ENCODE results near the gene WDR46.

DNA sequence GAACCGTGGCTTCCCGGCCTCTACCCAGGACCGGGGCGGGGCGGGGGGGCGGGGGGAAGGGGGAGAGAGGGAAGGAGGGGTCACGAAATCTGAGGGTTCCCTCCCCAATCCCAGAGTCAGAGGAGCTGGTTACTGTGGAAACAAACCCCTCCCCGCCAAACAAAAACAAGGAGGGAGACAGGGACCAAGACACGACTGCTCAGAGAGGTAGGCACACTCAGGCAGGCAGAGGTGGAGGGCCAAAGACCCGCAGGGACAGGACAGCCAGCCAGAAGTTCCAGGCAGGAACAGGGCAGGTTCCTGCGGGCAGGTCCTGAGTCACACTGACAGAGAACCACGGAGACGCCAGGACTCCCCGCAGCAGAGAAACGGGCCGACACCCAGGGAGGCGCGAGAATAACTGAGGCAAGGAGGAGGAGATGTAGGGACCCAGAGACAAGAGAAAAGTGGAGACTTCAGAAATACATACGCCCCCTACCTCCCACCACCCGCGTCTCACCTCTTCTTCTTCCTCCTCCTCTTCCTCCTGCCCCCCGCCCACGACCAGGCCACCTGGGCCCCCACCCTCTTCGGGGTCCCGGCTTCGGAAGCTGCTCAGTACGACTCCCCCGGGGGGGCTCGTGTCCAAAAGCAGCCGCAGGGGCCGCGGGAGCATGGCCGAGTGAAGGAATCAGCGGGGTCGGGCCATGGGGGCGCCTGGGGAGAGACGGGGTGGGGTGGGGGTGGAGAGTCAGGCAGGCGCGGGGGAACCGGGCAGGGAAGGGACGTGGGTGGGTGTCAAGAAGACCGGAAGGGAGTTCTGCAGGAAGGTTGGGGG, 9.1 kb upstream of the WDR46 start:
- TF ChIP-seq NR2F1 (conservative IDR thresholded peaks at IDR 0.05), result no peak
- TF ChIP-seq, protein P1, sequence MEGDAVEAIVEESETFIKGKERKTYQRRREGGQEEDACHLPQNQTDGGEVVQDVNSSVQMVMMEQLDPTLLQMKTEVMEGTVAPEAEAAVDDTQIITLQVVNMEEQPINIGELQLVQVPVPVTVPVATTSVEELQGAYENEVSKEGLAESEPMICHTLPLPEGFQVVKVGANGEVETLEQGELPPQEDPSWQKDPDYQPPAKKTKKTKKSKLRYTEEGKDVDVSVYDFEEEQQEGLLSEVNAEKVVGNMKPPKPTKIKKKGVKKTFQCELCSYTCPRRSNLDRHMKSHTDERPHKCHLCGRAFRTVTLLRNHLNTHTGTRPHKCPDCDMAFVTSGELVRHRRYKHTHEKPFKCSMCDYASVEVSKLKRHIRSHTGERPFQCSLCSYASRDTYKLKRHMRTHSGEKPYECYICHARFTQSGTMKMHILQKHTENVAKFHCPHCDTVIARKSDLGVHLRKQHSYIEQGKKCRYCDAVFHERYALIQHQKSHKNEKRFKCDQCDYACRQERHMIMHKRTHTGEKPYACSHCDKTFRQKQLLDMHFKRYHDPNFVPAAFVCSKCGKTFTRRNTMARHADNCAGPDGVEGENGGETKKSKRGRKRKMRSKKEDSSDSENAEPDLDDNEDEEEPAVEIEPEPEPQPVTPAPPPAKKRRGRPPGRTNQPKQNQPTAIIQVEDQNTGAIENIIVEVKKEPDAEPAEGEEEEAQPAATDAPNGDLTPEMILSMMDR (IDR thresholded peaks at IDR 0.05 in 2 of 3, conservative IDR thresholded peaks at IDR 0.05 in 1 of 3; ENCODE audit: control insufficient read depth in 2 of 3, extremely low read depth in 1 of 3, insufficient read depth in 1 of 3, low read depth in 3 of 3, low read length in 3 of 3), result no peak
- TF ChIP-seq CBFB (IDR thresholded peaks at IDR 0.05; ENCODE audit: low read depth), result no peak
- no peak for TF ChIP-seq ZNF384 (IDR thresholded peaks at IDR 0.05; ENCODE audit: borderline replicate concordance, low read depth, low read length)
- TF ChIP-seq ZBED1 (IDR thresholded peaks at IDR 0.05; ENCODE audit: borderline replicate concordance), result no peak
- no peak for TF ChIP-seq HDAC2 (IDR thresholded peaks at IDR 0.05)
- TF ChIP-seq HCFC1 (IDR thresholded peaks at IDR 0.05; ENCODE audit: low read length), result no peak

All from GM12878 (cell line).